GM23338 (cell line): Measurements from ENCODE around the gene DCLK2. TPM values are rescaled to one million over a fixed set of nuclear protein-coding genes. Genes with fewer than 3 reads are reported as not detected.

ENCODE experiments used
- ATAC-seq: fragments of 200-7000 bp; cut with Tn5 transposase; 3 replicates; pipeline ENCODE4 v1.9.1; 2020
- DNase-seq: peaks from one replicate; pipeline ENCODE4 v3.0.0-alpha.2; 2015; ENCODE audit warnings: low spot score
- H2AFZ ChIP-seq: fragments of 200-600 bp; sonication (generic); 2 replicates; pipeline ENCODE4 v1.8.0; 2016; ENCODE audit warnings: antibody characterized with exemption, mild to moderate bottlenecking, moderate library complexity
- H3F3A ChIP-seq: fragments of 200-600 bp; sonication (generic); replicated peaks from 2 replicates; pipeline ENCODE4 v1.8.0; 2017; ENCODE audit warnings: antibody characterized with exemption, mixed run types, low read depth
- H3K27ac ChIP-seq: fragments of 200-600 bp; sonication (generic); 2 replicates; pipeline ENCODE4 v1.6.1; 2016; ENCODE audit warnings: low read depth
- H3K27me3 ChIP-seq: fragments of 200-600 bp; sonication (generic); 2 replicates; pipeline ENCODE4 v1.8.0; 2016; ENCODE audit warnings: mild to moderate bottlenecking, mixed run types, moderate library complexity; ENCODE audit not compliant: insufficient read depth
- H3K36me3 ChIP-seq: fragments of 200-600 bp; sonication (generic); 2 replicates; pipeline ENCODE4 v1.8.0; 2016; ENCODE audit warnings: mild to moderate bottlenecking; ENCODE audit not compliant: insufficient read depth
- H3K4me1 ChIP-seq: fragments of 200-600 bp; sonication (generic); 2 replicates; pipeline ENCODE4 v1.8.0; 2016; ENCODE audit warnings: mild to moderate bottlenecking, moderate library complexity; ENCODE audit not compliant: insufficient read depth
- H3K4me2 ChIP-seq: fragments of 200-600 bp; sonication (generic); 2 replicates; pipeline ENCODE4 v1.7.1; 2017; ENCODE audit warnings: mixed run types
- H3K4me3 ChIP-seq: fragments of 200-600 bp; sonication (generic); 2 replicates; pipeline ENCODE4 v1.6.1; 2016; ENCODE audit warnings: mixed run types
- H3K79me2 ChIP-seq: fragments of 200-600 bp; sonication (generic); replicated peaks from 2 replicates; pipeline ENCODE4 v1.8.0; 2017; ENCODE audit warnings: mild to moderate bottlenecking; ENCODE audit not compliant: insufficient read depth
- H3K9me2 ChIP-seq: fragments of 200-600 bp; sonication (generic); 2 replicates; pipeline ENCODE4 v1.8.0; 2017; ENCODE audit not compliant: insufficient read depth
- H4K20me1 ChIP-seq: fragments of 200-600 bp; sonication (generic); replicated peaks from 2 replicates; pipeline ENCODE4 v1.8.0; 2017; ENCODE audit warnings: mild to moderate bottlenecking; ENCODE audit not compliant: insufficient read depth
- H3K27ac Mint-ChIP-seq: 2 replicates; pipeline ENCODE4 v1.8.0; 2020; ENCODE audit warnings: inconsistent platforms, mild to moderate bottlenecking, moderate library complexity, mixed read lengths
- H3K27me3 Mint-ChIP-seq: 3 replicates; pipeline ENCODE4 v1.8.0; 2022; ENCODE audit warnings: low read depth, mild to moderate bottlenecking, moderate library complexity, mixed read lengths, inconsistent platforms; ENCODE audit not compliant: insufficient read depth, poor library complexity
- H3K36me3 Mint-ChIP-seq: 3 replicates; pipeline ENCODE4 v1.8.0; 2021; ENCODE audit warnings: low read depth, mild to moderate bottlenecking, inconsistent platforms, moderate library complexity, mixed read lengths
- H3K4me1 Mint-ChIP-seq: 3 replicates; pipeline ENCODE4 v1.8.0; 2020; ENCODE audit warnings: mild to moderate bottlenecking, inconsistent platforms, mixed read lengths
- H3K4me3 Mint-ChIP-seq: 3 replicates; pipeline ENCODE4 v1.8.0; 2021; ENCODE audit warnings: moderate library complexity, mild to moderate bottlenecking, inconsistent platforms, mixed read lengths
- H3K9me3 Mint-ChIP-seq: 3 replicates; pipeline ENCODE4 v1.8.0; 2020; ENCODE audit warnings: moderate library complexity, mild to moderate bottlenecking, inconsistent platforms, mixed read lengths
- CREB1 ChIP-seq: fragments of 250-450 bp; sonication (Bioruptor Pico); IDR thresholded peaks from 2 replicates; pipeline ENCODE4 v1.5.0; 2020; ENCODE audit warnings: low read depth, mild to moderate bottlenecking, moderate library complexity
- CTCF ChIP-seq, 2 experiments: fragments of 200-600 bp in 1 of 2; sonication (generic) in 1 of 2; conservative IDR thresholded peaks; 2 replicates each; pipeline versions ENCODE4 v1.5.1 to v1.6.1; 2016 to 2017; ENCODE audit warnings: antibody characterized with exemption in 2 of 2, low read depth in 2 of 2, mild to moderate bottlenecking in 2 of 2, moderate library complexity in 1 of 2
- EZH2 ChIP-seq: fragments of 200-600 bp; sonication (generic); IDR thresholded peaks from one replicate; pipeline ENCODE4 v1.8.0; 2017; ENCODE audit warnings: antibody characterized with exemption, mild to moderate bottlenecking, low read depth; ENCODE audit not compliant: unreplicated experiment
- EZH2phosphoT487 ChIP-seq: fragments of 200-600 bp; sonication (generic); IDR thresholded peaks from one replicate; pipeline ENCODE4 v1.8.1; 2018; ENCODE audit warnings: antibody characterized with exemption; ENCODE audit not compliant: unreplicated experiment
- JUNB ChIP-seq: IDR thresholded peaks from one replicate; pipeline ENCODE4 v1.6.1; 2016; ENCODE audit warnings: antibody characterized with exemption; ENCODE audit not compliant: unreplicated experiment
- NANOG ChIP-seq: IDR thresholded peaks from 2 replicates; pipeline ENCODE4 v1.6.1; 2016; ENCODE audit warnings: antibody characterized with exemption, borderline replicate concordance
- POLR2AphosphoS5 ChIP-seq: IDR thresholded peaks from 2 replicates; pipeline ENCODE4 v1.6.1; 2016; ENCODE audit warnings: antibody characterized with exemption, low read depth
- REST ChIP-seq: IDR thresholded peaks from one replicate; pipeline ENCODE4 v1.6.1; 2018; ENCODE audit warnings: antibody characterized with exemption; ENCODE audit not compliant: unreplicated experiment
- STAT1 ChIP-seq: IDR thresholded peaks from one replicate; pipeline ENCODE4 v1.6.1; 2016; ENCODE audit warnings: antibody characterized with exemption; ENCODE audit not compliant: unreplicated experiment
- ZNF114 ChIP-seq: fragments of 250-450 bp; sonication (Bioruptor Pico); IDR thresholded peaks from 2 replicates; pipeline ENCODE4 v1.5.0; 2020; ENCODE audit warnings: mild to moderate bottlenecking, moderate library complexity
- ZNF331 ChIP-seq: fragments of 250-450 bp; sonication (Bioruptor Pico); IDR thresholded peaks from 2 replicates; pipeline ENCODE4 v1.5.0; 2020; ENCODE audit warnings: low read depth, mild to moderate bottlenecking, moderate library complexity
- polyA plus RNA-seq: library from polyadenylated mRNA; unstranded; fragments of >200 nt; fragmentation: Nextera tagmentation; extraction: Ambion mirVana; gene quantifications from 2 replicates; pipeline ENCODE4 v1.2.1, GENCODE V29; 2016
- total RNA-seq: library from RNA; depleted of rRNA; stranded (reverse); fragments of >200 nt; shearing (Covaris generic); gene quantifications from 2 replicates; pipeline ENCODE4 v1.2.3, GENCODE V29; 2014
- TF ChIP-seq, protein P1 (sequence below): fragments of 250-450 bp; sonication (Bioruptor Pico); IDR thresholded peaks from 2 replicates; pipeline ENCODE4 v1.5.0; 2020; ENCODE audit warnings: mild to moderate bottlenecking, moderate library complexity
- TF ChIP-seq, protein P2 (sequence below): IDR thresholded peaks from 2 replicates; pipeline ENCODE4 v1.6.1; 2016; ENCODE audit warnings: antibody characterized with exemption

DCLK2 gene
- total and polyA plus RNA-seq, 2 experiments from 2014 or later: 0.49 TPM; not detected in 1

DNA sequence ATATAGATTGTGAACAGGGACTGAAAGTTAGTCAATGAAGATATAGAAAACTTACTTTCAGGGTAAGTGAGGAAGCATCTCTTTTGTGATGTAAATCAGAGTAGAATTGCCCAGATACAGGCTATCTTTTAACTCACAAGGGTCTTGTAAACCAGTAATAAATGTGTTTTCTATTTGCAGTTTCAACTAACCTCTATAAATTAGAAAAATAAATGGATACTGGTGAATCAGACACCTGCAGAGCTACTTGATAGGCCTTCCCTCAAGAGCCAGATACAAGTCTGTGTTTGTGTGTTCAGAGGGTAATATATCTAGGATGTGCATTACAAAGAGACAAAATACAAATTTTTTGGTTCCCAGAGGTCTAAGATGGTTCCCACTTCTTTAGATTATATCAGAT, 82.9 kb downstream of the DCLK2 start:
- ATAC-seq: no peak
- no peak overlapping the region for H3K4me2 ChIP-seq
- H3K27me3 ChIP-seq: no peaks in the 10 kb centered on the region
- Mint-ChIP-seq H3K36me3 (no peaks in the 10 kb centered on the region), H3K9me3 (peaks cover 3% of the 10 kb centered on the region; the same call in 1 of the 3 replicates), H3K4me3 (no peak overlapping the region), H3K27me3 (no peaks in the 10 kb centered on the region), H3K4me1 (peaks cover 2% of the 10 kb centered on the region; the same call in 2 of the 3 replicates), H3K27ac (no peak overlapping the region)
- no peak overlapping the region for H3K4me3 ChIP-seq
- H3K36me3 ChIP-seq: no peaks in the 10 kb centered on the region
- no peak overlapping the region for H3K27ac ChIP-seq
- H2AFZ ChIP-seq: no peak overlapping the region
- no peaks in the 10 kb centered on the region for H4K20me1 ChIP-seq
- TF ChIP-seq, protein P1, sequence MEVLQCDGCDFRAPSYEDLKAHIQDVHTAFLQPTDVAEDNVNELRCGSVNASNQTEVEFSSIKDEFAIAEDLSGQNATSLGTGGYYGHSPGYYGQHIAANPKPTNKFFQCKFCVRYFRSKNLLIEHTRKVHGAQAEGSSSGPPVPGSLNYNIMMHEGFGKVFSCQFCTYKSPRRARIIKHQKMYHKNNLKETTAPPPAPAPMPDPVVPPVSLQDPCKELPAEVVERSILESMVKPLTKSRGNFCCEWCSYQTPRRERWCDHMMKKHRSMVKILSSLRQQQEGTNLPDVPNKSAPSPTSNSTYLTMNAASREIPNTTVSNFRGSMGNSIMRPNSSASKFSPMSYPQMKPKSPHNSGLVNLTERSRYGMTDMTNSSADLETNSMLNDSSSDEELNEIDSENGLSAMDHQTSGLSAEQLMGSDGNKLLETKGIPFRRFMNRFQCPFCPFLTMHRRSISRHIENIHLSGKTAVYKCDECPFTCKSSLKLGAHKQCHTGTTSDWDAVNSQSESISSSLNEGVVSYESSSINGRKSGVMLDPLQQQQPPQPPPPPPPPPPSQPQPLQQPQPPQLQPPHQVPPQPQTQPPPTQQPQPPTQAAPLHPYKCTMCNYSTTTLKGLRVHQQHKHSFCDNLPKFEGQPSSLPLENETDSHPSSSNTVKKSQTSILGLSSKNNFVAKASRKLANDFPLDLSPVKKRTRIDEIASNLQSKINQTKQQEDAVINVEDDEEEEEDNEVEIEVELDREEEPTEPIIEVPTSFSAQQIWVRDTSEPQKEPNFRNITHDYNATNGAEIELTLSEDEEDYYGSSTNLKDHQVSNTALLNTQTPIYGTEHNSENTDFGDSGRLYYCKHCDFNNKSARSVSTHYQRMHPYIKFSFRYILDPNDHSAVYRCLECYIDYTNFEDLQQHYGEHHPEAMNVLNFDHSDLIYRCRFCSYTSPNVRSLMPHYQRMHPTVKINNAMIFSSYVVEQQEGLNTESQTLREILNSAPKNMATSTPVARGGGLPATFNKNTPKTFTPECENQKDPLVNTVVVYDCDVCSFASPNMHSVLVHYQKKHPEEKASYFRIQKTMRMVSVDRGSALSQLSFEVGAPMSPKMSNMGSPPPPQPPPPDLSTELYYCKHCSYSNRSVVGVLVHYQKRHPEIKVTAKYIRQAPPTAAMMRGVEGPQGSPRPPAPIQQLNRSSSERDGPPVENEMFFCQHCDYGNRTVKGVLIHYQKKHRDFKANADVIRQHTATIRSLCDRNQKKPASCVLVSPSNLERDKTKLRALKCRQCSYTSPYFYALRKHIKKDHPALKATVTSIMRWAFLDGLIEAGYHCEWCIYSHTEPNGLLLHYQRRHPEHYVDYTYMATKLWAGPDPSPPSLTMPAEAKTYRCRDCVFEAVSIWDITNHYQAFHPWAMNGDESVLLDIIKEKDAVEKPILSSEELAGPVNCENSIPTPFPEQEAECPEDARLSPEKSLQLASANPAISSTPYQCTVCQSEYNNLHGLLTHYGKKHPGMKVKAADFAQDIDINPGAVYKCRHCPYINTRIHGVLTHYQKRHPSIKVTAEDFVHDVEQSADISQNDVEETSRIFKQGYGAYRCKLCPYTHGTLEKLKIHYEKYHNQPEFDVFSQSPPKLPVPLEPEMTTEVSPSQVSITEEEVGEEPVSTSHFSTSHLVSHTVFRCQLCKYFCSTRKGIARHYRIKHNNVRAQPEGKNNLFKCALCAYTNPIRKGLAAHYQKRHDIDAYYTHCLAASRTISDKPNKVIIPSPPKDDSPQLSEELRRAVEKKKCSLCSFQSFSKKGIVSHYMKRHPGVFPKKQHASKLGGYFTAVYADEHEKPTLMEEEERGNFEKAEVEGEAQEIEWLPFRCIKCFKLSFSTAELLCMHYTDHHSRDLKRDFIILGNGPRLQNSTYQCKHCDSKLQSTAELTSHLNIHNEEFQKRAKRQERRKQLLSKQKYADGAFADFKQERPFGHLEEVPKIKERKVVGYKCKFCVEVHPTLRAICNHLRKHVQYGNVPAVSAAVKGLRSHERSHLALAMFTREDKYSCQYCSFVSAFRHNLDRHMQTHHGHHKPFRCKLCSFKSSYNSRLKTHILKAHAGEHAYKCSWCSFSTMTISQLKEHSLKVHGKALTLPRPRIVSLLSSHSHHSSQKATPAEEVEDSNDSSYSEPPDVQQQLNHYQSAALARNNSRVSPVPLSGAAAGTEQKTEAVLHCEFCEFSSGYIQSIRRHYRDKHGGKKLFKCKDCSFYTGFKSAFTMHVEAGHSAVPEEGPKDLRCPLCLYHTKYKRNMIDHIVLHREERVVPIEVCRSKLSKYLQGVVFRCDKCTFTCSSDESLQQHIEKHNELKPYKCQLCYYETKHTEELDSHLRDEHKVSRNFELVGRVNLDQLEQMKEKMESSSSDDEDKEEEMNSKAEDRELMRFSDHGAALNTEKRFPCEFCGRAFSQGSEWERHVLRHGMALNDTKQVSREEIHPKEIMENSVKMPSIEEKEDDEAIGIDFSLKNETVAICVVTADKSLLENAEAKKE (CRISPR knock-in tag): no peak
- TF ChIP-seq ZNF114 (CRISPR knock-in tag): no peak
- TF ChIP-seq EZH2phosphoT487: no peak
- no peak for TF ChIP-seq EZH2
- TF ChIP-seq, protein P2, sequence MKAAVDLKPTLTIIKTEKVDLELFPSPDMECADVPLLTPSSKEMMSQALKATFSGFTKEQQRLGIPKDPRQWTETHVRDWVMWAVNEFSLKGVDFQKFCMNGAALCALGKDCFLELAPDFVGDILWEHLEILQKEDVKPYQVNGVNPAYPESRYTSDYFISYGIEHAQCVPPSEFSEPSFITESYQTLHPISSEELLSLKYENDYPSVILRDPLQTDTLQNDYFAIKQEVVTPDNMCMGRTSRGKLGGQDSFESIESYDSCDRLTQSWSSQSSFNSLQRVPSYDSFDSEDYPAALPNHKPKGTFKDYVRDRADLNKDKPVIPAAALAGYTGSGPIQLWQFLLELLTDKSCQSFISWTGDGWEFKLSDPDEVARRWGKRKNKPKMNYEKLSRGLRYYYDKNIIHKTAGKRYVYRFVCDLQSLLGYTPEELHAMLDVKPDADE: no peak
- TF ChIP-seq CTCF (conservative IDR thresholded peaks at IDR 0.05; ENCODE audit: low read depth in 2 of 2): no peak
- TF ChIP-seq REST: no peak
- no peak for TF ChIP-seq STAT1
- no peak for TF ChIP-seq JUNB
- no peak for TF ChIP-seq NANOG
- TF ChIP-seq CREB1 (CRISPR knock-in tag): no peak
- no peak for TF ChIP-seq ZNF331
- no peak for TF ChIP-seq POLR2AphosphoS5
- no peak for DNase-seq
- H3K79me2 ChIP-seq: no peaks in the 10 kb centered on the region
- no peaks in the 10 kb centered on the region for H3F3A ChIP-seq
- no peaks in the 10 kb centered on the region for H3K4me1 ChIP-seq
- H3K9me2 ChIP-seq: no peaks in the 10 kb centered on the region
